GM12878 (cell line): ENCODE results near the gene CD69. TPM values are rescaled to one million over a fixed set of nuclear protein-coding genes. Genes with fewer than 3 reads are reported as not detected.

ENCODE experiments used
- ATAC-seq: fragments of 200-7000 bp; cut with Tn5 transposase; 3 replicates; pipeline ENCODE4 v1.9.1; 2020; ENCODE audit warnings: mild to moderate bottlenecking, moderate library complexity
- Bru-seq: library from RNA; stranded (reverse); fragments of 400-500 nt; gene quantifications from one replicate; lab custom pipeline; 2021; lab: Mats Ljungman, UMichigan
- BruChase-seq, 2 experiments: library from RNA; stranded (reverse); fragments of 400-500 nt; gene quantifications; one replicate each; lab custom pipeline; 2021; lab: Mats Ljungman, UMichigan
- BruUV-seq: library from RNA; stranded (reverse); fragments of 400-500 nt; replicated peaks from 2 replicates; lab custom pipeline; 2021; lab: Mats Ljungman, UMichigan
- CTCF ChIA-PET: fragments of 300-600 bp; sonication (Branson Sonifier 250); formaldehyde crosslinking; extraction: SDS; loops from one replicate; lab custom pipeline; 2021; ENCODE audit warnings: inconsistent platforms; lab: Yijun Ruan, JAX
- POLR2A ChIA-PET: fragments of 350-600 bp; formaldehyde crosslinking; extraction: SDS; loops from one replicate; lab custom pipeline; 2021; ENCODE audit warnings: inconsistent platforms; lab: Charles Lee
- RAD21 ChIA-PET: fragments of 300-600 bp; sonication (Branson Sonifier 250); formaldehyde crosslinking; loops from one replicate; lab custom pipeline; 2023; ENCODE audit warnings: antibody characterized with exemption; ENCODE audit not compliant: unreplicated experiment; lab: Charles Lee
- SMC1A ChIA-PET: fragments of 300-600 bp; sonication (Branson Sonifier 250); formaldehyde crosslinking; loops from one replicate; lab custom pipeline; 2023; ENCODE audit not compliant: unreplicated experiment, uncharacterized antibody; lab: Charles Lee
- DNase-seq: peaks from one replicate; pipeline ENCODE4 v3.0.0-alpha.2; 2011; ENCODE audit warnings: low read depth, low spot score
- FAIRE-seq: peaks from 3 replicates; lab custom pipeline; 2011; peaks lifted over from hg19 to GRCh38; lab: Jason Lieb, UNC
- H2AFZ ChIP-seq: 2 replicates; pipeline ENCODE4 v1.6.0; 2011; ENCODE audit warnings: low read depth, low read length, control low read depth; ENCODE audit not compliant: control insufficient read depth
- H3K27ac ChIP-seq: 2 replicates; pipeline ENCODE4 v1.5.1; 2011; ENCODE audit warnings: control low read depth; ENCODE audit not compliant: control insufficient read depth, insufficient read depth
- H3K27me3 ChIP-seq, 2 experiments: replicated peaks in 1 of 2; 2 replicates each; pipeline versions ENCODE4 v1.6.0 to v1.6.1; 2011; ENCODE audit warnings: low read length in 1 of 2; ENCODE audit not compliant: control insufficient read depth in 2 of 2, insufficient read depth in 2 of 2
- H3K36me3 ChIP-seq, 2 experiments: 2 replicates each; pipeline ENCODE4 v1.5.1; 2011; ENCODE audit warnings: low read length in 1 of 2; ENCODE audit not compliant: control insufficient read depth in 2 of 2, insufficient read depth in 2 of 2
- H3K4me1 ChIP-seq: 2 replicates; pipeline ENCODE4 v1.6.1; 2011; ENCODE audit warnings: mild to moderate bottlenecking, low read length, moderate library complexity, mixed read lengths; ENCODE audit not compliant: control insufficient read depth, insufficient read depth
- H3K4me2 ChIP-seq: 2 replicates; pipeline ENCODE4 v1.6.0; 2011; ENCODE audit warnings: control low read depth; ENCODE audit not compliant: control insufficient read depth, insufficient read depth
- H3K4me3 ChIP-seq: fragments of 200-600 bp; sonication (generic); 2 replicates; pipeline ENCODE4 v1.5.1; 2016
- H3K79me2 ChIP-seq: 2 replicates; pipeline ENCODE4 v1.6.0; 2011; ENCODE audit warnings: low read length; ENCODE audit not compliant: control insufficient read depth, insufficient read depth
- H3K9ac ChIP-seq: 2 replicates; pipeline ENCODE4 v1.8.0; 2011; ENCODE audit warnings: low read length, control low read depth, mixed read lengths; ENCODE audit not compliant: control insufficient read depth, insufficient read depth
- H3K9me3 ChIP-seq: replicated peaks from 3 replicates; pipeline ENCODE4 v1.5.1; 2011; ENCODE audit warnings: mild to moderate bottlenecking, low read length; ENCODE audit not compliant: control insufficient read depth, insufficient read depth
- H4K20me1 ChIP-seq: 2 replicates; pipeline ENCODE4 v1.6.0; 2011; ENCODE audit not compliant: control insufficient read depth, insufficient read depth
- BACH1 ChIP-seq: fragments of 450-650 bp; IDR thresholded peaks from 2 replicates; pipeline ENCODE4 v1.6.1; 2017; ENCODE audit warnings: mild to moderate bottlenecking, borderline replicate concordance
- CHD1 ChIP-seq: IDR thresholded peaks from 2 replicates; pipeline ENCODE4 v1.6.1; 2012; ENCODE audit warnings: low read depth, low read length, improper control_type of control experiment
- DPF2 ChIP-seq: fragments of 450-650 bp; IDR thresholded peaks from 2 replicates; pipeline ENCODE4 v1.6.1; 2017; ENCODE audit warnings: mild to moderate bottlenecking
- IKZF1 ChIP-seq: fragments of 450-650 bp; conservative IDR thresholded peaks from 2 replicates; pipeline ENCODE4 v1.6.1; 2017; ENCODE audit warnings: antibody characterized with exemption, mild to moderate bottlenecking
- PAX5 ChIP-seq: IDR thresholded peaks from 2 replicates; pipeline ENCODE4 v1.6.1; 2011; ENCODE audit warnings: low read depth, low read length, borderline replicate concordance
- USF2 ChIP-seq: IDR thresholded peaks from 2 replicates; pipeline ENCODE4 v1.6.1; 2011; ENCODE audit warnings: low read depth, low read length, improper control_type of control experiment, borderline replicate concordance
- ZNF687 ChIP-seq: fragments of 450-650 bp; IDR thresholded peaks from 2 replicates; pipeline ENCODE4 v1.6.1; 2017; ENCODE audit warnings: mild to moderate bottlenecking, moderate library complexity
- WGBS: methylation state at CpG from one replicate; pipeline ENCODE4 v1.1.6; 2016; ENCODE audit warnings: low lambda C conversion rate; ENCODE audit not compliant: insufficient replicate concordance, insufficient coverage; ENCODE audit errors: missing lambda C conversion rate; 5-methylcytosine and 5-hydroxymethylcytosine counted together
- in situ Hi-C: fragments of 300-500 bp; cut with MboI; formaldehyde crosslinking; loops from 9 replicates; pipeline ENCODE4 v1.14.3; 2018; ENCODE audit warnings: mixed read lengths
- intact Hi-C: fragments of 100-400 bp; cut with micrococcal nuclease; formaldehyde crosslinking; loops from one replicate; pipeline ENCODE4 v1.14.2; 2022; ENCODE audit not compliant: unreplicated experiment
- long read RNA-seq, 2 experiments: library from polyadenylated mRNA; unstranded; transcript quantifications; one replicate each; pipeline ENCODE4 v2.0.0, GENCODE V29; 2019 to 2020
- polyA minus RNA-seq, 3 experiments: library from RNA; depleted of rRNA, polyadenylated mRNA; stranded (reverse); fragments of >200 nt; gene quantifications; 2 replicates each; pipeline ENCODE4 v1.2.3, GENCODE V29; 2011
- polyA plus RNA-seq, 11 experiments: library from polyadenylated mRNA; depleted of rRNA in 4 of 11; unstranded in 6 of 11; stranded (reverse) in 5 of 11; fragments of >200 nt; fragmentation: Nextera tagmentation in 4 of 11; fragmentation: Illumina TruSeq in 1 of 11; extraction: Ambion mirVana in 4 of 11; extraction: Trizol in 1 of 11; gene quantifications; 1 replicate in 1 of 11; 2 replicates in 10 of 11; pipeline versions ENCODE4 v1.2.1 to v1.2.3, GENCODE V29; 2011 to 2016; ENCODE audit warnings: inconsistent platforms in 2 of 11, missing spikeins in 2 of 11, low read depth in 1 of 11
- total RNA-seq, 4 experiments: library from RNA; depleted of rRNA in 3 of 4; stranded (reverse); fragments of >200 nt in 3 of 4; fragmentation: Illumina TruSeq in 1 of 4; extraction: Trizol in 1 of 4; gene quantifications; 2 replicates each; pipeline versions ENCODE4 v1.2.1 to v1.2.3, GENCODE V29; 2013 to 2021
- TF ChIP-seq, protein P1 (sequence below): IDR thresholded peaks from 2 replicates; pipeline ENCODE4 v1.6.1; 2012; ENCODE audit warnings: low read depth, low read length, improper control_type of control experiment
- TF ChIP-seq, protein P2 (sequence below): IDR thresholded peaks from 2 replicates; pipeline ENCODE4 v1.6.1; 2012; ENCODE audit warnings: low read depth, low read length, improper control_type of control experiment

The CD69 gene
- 224 and 241 TPM in 2 replicates for total RNA-seq (2013; cell fraction: nucleolus; rRNA removed)
- total RNA-seq (2014; rRNA removed): 15.0 and 23.3 TPM in 2 replicates
- total RNA-seq (2014; rRNA removed; fragmentation: Illumina TruSeq; extraction: Trizol): 18.2 and 21.8 TPM in 2 replicates
- 10.8 and 12.4 TPM in 2 replicates for total RNA-seq (2021)
- 20.1 TPM for polyA plus RNA-seq (2011; ENCODE audit: low read depth)
- 156 and 338 TPM in 2 replicates for polyA plus RNA-seq (2011; rRNA removed)
- polyA plus RNA-seq (2011; cell fraction: cytosol; rRNA removed): 40.2 and 51.7 TPM in 2 replicates
- polyA plus RNA-seq (2011; cell fraction: nucleus; rRNA removed): 75.4 and 142 TPM in 2 replicates
- polyA plus RNA-seq (2012): 23.3 and 64.7 TPM in 2 replicates
- 10.3 and 22.3 TPM in 2 replicates for polyA plus RNA-seq (2014; fragmentation: Illumina TruSeq; extraction: Trizol)
- polyA plus RNA-seq (2014; fragmentation: Nextera tagmentation; extraction: Ambion mirVana): 10 to 100 TPM; 32.9 to 55.7 TPM
- polyA plus RNA-seq (2014; rRNA removed): 7.9 and 15.0 TPM in 2 replicates
- 1 to 10 TPM; 7.3 to 8.0 TPM for polyA plus RNA-seq (2016; fragmentation: Nextera tagmentation; extraction: Ambion mirVana)
- polyA minus RNA-seq (2011; rRNA and poly(A)+ RNA removed): 172 and 240 TPM in 2 replicates
- polyA minus RNA-seq (2011; cell fraction: cytosol; rRNA and poly(A)+ RNA removed): 37.4 and 42.2 TPM in 2 replicates
- 166 and 176 TPM in 2 replicates for polyA minus RNA-seq (2011; cell fraction: nucleus; rRNA and poly(A)+ RNA removed)
- Bru-seq, nascent RNA: percentile 100 among the genes with signal in this experiment
- BruChase-seq, experiment 1, labeled RNA remaining after a 6-hour chase: percentile 69 among the genes with signal in this experiment
- percentile 88 among the genes with signal in this experiment for BruChase-seq, experiment 2, labeled RNA remaining after a 2-hour chase
- long read RNA-seq, experiment 1, transcript CD69-201 (5 exons, 1,676 nt): major isoform, 10 of 11 reads
- long read RNA-seq, experiment 1, partial matches to known transcripts: 0 of 11 reads
- long read RNA-seq, experiment 1, other reads (novel, unspliced or antisense): 1 of 11 reads
- long read RNA-seq, experiment 2, transcript CD69-201 (5 exons, 1,676 nt): major isoform, 257 of 318 reads
- long read RNA-seq, experiment 2, partial matches to known transcripts: 3 of 318 reads
- long read RNA-seq, experiment 2, other reads (novel, unspliced or antisense): 54 of 318 reads

DNA sequence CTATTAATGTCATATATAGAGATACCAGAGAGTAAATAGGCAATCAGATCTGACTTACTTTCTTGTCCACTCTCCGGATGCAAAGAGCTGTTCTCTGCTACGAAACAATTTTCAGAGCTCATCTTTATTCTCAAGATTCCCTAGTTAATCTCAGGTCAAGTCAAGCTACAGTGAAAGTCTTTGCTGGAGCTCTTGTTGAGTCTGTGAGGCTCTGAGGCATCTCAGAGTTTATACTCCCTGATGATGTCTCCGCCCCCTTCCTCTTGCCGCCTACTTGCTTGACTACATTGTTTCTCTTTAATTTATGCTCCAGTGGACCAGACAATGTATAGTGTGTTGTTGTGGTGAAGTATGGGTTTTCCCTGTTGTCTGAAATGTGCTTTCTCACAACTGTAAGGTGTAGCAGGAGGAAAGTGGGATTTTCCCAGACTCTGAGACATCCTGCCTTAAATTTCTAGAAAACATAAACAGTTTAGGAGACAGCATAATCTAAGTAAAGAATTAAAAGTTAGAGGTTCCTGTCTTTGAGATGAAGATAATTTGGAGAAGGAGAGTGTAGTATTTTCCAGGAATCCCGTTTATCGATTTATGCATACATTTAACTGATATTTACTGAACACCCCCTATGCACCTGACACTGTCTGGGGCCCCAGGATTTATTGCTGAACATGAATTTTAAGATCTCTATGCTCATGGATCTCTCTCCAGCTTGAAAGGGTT, at the start of gene CD69:
Gene CD69, minus strand, starts transcription at position 203 of the 720 bp plus-strand sequence. Its CDS starts 81 bp downstream, at position 122.
- Histone ChIP-seq H3K9ac (peak within 1 kb of the TSS; percentile 51), H3K4me3 (peak within 1 kb of the TSS; percentile 87), H3K4me2 (peak within 1 kb of the TSS; percentile 53), H3K36me3 (peaks cover 0 to 5% of the 10 kb centered on the region in 2 experiments; a peak in 1 of 4 replicates), H2AFZ (no peak within 1 kb of the TSS; the same call in 1 of the 2 replicates), H3K4me1 (peaks cover 18% of the 10 kb centered on the region), H3K27me3 (no peaks in the 10 kb centered on the region), H3K9me3 (no peaks in the 10 kb centered on the region; the same call in 1 of the 3 replicates), H3K27ac (peak within 1 kb of the TSS; percentile 76), H3K79me2 (peaks cover 41% of the 10 kb centered on the region), H4K20me1 (no peaks in the 10 kb centered on the region)
- POLR2A ChIA-PET: interaction anchor here (0.9 to 2.8 kb wide), 8 partner anchors 8 to 37 kb away, joined by 3 to 12 read pairs (median 6); no protein-coding TSS in a partner anchor
- intact Hi-C loops (no loop called here), in situ Hi-C loops (no loop called here)
- FAIRE-seq: peak; percentile 49
- peak; percentile 64 for ATAC-seq
- under 1% methylated on average over 6 of the region's 6 CpGs for WGBS
- CTCF ChIA-PET: interaction anchor here (1.1 to 19.3 kb wide), 5 partner anchors 8 to 392 kb away, joined by 3 to 835 read pairs (median 10); no protein-coding TSS in a partner anchor
- RAD21 ChIA-PET: interaction anchor here (0.7 to 17.5 kb wide), 15 partner anchors 9 to 1672 kb away, joined by 3 to 577 read pairs (median 3); partner anchors contain the start of genes CLEC2B and CLEC2D
- DNase-seq: peak; percentile 95
- SMC1A ChIA-PET: interaction anchor here (0.9 to 22.8 kb wide), 13 partner anchors 9 to 106 kb away, joined by 3 to 814 read pairs (median 4); no protein-coding TSS in a partner anchor
- no TSS peak for BruUV-seq
- TF ChIP-seq DPF2 (peak; percentile 77), ZNF687 (peak; percentile 98), CHD1 (peak; percentile 68; the same call in 1 of the 2 replicates), PAX5 (peak; percentile 82; the same call in 1 of the 2 replicates), BACH1 (0 out of 2 replicates have a peak, but pooled peaks have one; percentile 60), IKZF1 (peak; percentile 96), USF2 (no peak)
- TF ChIP-seq, protein P1, sequence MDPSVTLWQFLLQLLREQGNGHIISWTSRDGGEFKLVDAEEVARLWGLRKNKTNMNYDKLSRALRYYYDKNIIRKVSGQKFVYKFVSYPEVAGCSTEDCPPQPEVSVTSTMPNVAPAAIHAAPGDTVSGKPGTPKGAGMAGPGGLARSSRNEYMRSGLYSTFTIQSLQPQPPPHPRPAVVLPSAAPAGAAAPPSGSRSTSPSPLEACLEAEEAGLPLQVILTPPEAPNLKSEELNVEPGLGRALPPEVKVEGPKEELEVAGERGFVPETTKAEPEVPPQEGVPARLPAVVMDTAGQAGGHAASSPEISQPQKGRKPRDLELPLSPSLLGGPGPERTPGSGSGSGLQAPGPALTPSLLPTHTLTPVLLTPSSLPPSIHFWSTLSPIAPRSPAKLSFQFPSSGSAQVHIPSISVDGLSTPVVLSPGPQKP: no peak
- TF ChIP-seq, protein P2, sequence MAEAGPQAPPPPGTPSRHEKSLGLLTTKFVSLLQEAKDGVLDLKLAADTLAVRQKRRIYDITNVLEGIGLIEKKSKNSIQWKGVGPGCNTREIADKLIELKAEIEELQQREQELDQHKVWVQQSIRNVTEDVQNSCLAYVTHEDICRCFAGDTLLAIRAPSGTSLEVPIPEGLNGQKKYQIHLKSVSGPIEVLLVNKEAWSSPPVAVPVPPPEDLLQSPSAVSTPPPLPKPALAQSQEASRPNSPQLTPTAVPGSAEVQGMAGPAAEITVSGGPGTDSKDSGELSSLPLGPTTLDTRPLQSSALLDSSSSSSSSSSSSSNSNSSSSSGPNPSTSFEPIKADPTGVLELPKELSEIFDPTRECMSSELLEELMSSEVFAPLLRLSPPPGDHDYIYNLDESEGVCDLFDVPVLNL: no peak
